SH-SY5Y (cell line): ENCODE data around the gene NVL.

Source experiments
- GATA2 ChIP-seq: IDR thresholded peaks from 2 replicates; pipeline ENCODE4 v1.6.1; 2011; ENCODE audit warnings: mild to moderate bottlenecking, low read depth, low read length
- GATA3 ChIP-seq: IDR thresholded peaks from 2 replicates; pipeline ENCODE4 v1.6.1; 2011; ENCODE audit warnings: low read depth, mild to moderate bottlenecking, low read length, moderate library complexity

DNA sequence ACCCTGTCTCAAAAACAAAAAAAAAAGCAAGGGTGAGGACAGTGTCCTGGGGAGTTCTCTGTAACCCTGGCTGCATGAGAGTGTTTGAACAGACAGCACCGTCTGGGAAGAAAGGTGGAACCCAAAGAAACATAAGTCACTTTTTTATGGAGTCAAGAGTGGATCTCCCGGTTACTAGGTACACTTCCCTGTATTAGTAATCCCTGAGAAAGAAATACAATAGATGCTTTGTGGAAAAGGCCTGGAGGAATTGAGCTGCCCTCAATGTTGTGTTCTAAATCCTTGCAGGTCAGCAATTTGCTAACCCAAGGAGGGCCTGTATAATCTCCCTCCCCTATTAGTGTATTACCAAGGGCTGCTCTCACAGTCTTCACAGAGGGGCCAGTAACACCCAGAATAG lies 130.3 kb downstream of the NVL start:
- TF ChIP-seq GATA2 (no peak), GATA3 (no peak)
